GM06990 (cell line): ENCODE data around the gene PDXP.

Experiments
- DNase-seq: peaks from one replicate; pipeline ENCODE4 v3.0.0-alpha.2; 2011; ENCODE audit not compliant: insufficient read length; ENCODE audit errors: extremely low read depth
- H3K27me3 ChIP-seq: replicated peaks from 2 replicates; pipeline ENCODE4 v1.6.0; 2011; ENCODE audit warnings: low read length; ENCODE audit not compliant: control insufficient read depth, insufficient read depth
- H3K36me3 ChIP-seq: 2 replicates; pipeline ENCODE4 v1.5.1; 2011; ENCODE audit warnings: low read length; ENCODE audit not compliant: control insufficient read depth, insufficient read depth
- H3K4me3 ChIP-seq: replicated peaks from 2 replicates; pipeline ENCODE4 v1.5.1; 2011; ENCODE audit warnings: low read depth, mild to moderate bottlenecking, control low read depth, low read length
- CTCF ChIP-seq: IDR thresholded peaks from 2 replicates; pipeline ENCODE4 v1.5.1; 2011; ENCODE audit warnings: low read length, control low read depth, mild to moderate bottlenecking, inconsistent platforms; ENCODE audit not compliant: insufficient read depth, poor library complexity, severe bottlenecking

The PDXP gene

GRCh38 chr22:37676736-37677492 is 18.4 kb downstream of the PDXP start:
- no peaks in the 10 kb centered on the region for H3K27me3 ChIP-seq
- DNase-seq, result peak; percentile 93
- H3K36me3 ChIP-seq, result peaks cover 10% of the 10 kb centered on the region
- H3K4me3 ChIP-seq, result peak overlapping the region; percentile 84
- no peak for TF ChIP-seq CTCF

GRCh38 chr22:37677493-37677974 is 19.0 kb downstream of the PDXP start:
- TF ChIP-seq CTCF, result no peak
- H3K27me3 ChIP-seq, result no peaks in the 10 kb centered on the region
- H3K36me3 ChIP-seq, result peaks cover 10% of the 10 kb centered on the region

GRCh38 chr22:37678372-37678771 is 19.8 kb downstream of the PDXP start:
- H3K36me3 ChIP-seq, result peaks cover 10% of the 10 kb centered on the region
- no peak for TF ChIP-seq CTCF
- H3K4me3 ChIP-seq, result no peak overlapping the region
- H3K27me3 ChIP-seq, result no peaks in the 10 kb centered on the region
- DNase-seq, result no peak

More at GRCh38 chr22:37677493-37677974, 19.0 kb downstream of the PDXP start:
- DNase-seq, result no peak
- H3K4me3 ChIP-seq, result peak overlapping the region; percentile 84

GRCh38 chr22:37679670-37680069 is 21.1 kb downstream of the PDXP start:
- TF ChIP-seq CTCF, result no peak
- H3K27me3 ChIP-seq, result no peaks in the 10 kb centered on the region
- peaks cover 10% of the 10 kb centered on the region for H3K36me3 ChIP-seq
- DNase-seq, result no peak
- no peak overlapping the region for H3K4me3 ChIP-seq

- peaks cover 10% of the 10 kb centered on the region for H3K36me3 ChIP-seq
- TF ChIP-seq CTCF, result no peak
- no peak for DNase-seq
- no peaks in the 10 kb centered on the region for H3K27me3 ChIP-seq
- no peak overlapping the region for H3K4me3 ChIP-seq
Observed at GRCh38 chr22:37680191-37680851, 21.8 kb downstream of the PDXP start.
